CD14-positive monocyte (primary cell): ENCODE data around the gene NPEPL1. TPM values are rescaled to one million over a fixed set of nuclear protein-coding genes. Genes with fewer than 3 reads are reported as not detected.

Source experiments
- DNase-seq, 3 donors: peaks; one replicate each; pipeline ENCODE4 v3.0.0-alpha.2; 2011 to 2022
- H2AFZ ChIP-seq: 2 replicates; pipeline ENCODE4 v1.6.0; 2012; ENCODE audit warnings: mild to moderate bottlenecking, low read depth, low read length, inconsistent platforms; ENCODE audit not compliant: insufficient read depth, poor library complexity, severe bottlenecking
- H3K27ac ChIP-seq, 2 donors: 1 replicate in 1 of 2; 2 replicates in 1 of 2; pipeline ENCODE4 v1.5.1; 2012 to 2013; ENCODE audit warnings: low read length in 2 of 2, control low read depth in 1 of 2, inconsistent platforms in 1 of 2, low read depth in 1 of 2, mild to moderate bottlenecking in 1 of 2
- H3K27me3 ChIP-seq, 2 donors: one replicate each; pipeline versions ENCODE4 v1.6.0 to v1.6.1; 2011 to 2013; ENCODE audit warnings: low read length in 2 of 2; ENCODE audit not compliant: control insufficient read depth in 2 of 2, insufficient read depth in 2 of 2
- H3K36me3 ChIP-seq, 2 donors: replicated peaks in 1 of 2; 1 replicate in 1 of 2; 2 replicates in 1 of 2; pipeline versions ENCODE4 v1.5.1 to v1.6.1; 2012 to 2013; ENCODE audit warnings: low read length in 2 of 2, control low read depth in 1 of 2, inconsistent platforms in 1 of 2, mild to moderate bottlenecking in 1 of 2; ENCODE audit not compliant: insufficient read depth in 2 of 2, control insufficient read depth in 1 of 2
- H3K4me1 ChIP-seq, 2 donors: 1 replicate in 1 of 2; 2 replicates in 1 of 2; pipeline versions ENCODE4 v1.5.1 to v1.6.1; 2012 to 2013; ENCODE audit warnings: low read length in 2 of 2, control low read depth in 1 of 2, inconsistent platforms in 1 of 2, mild to moderate bottlenecking in 1 of 2, moderate library complexity in 1 of 2; ENCODE audit not compliant: insufficient read depth in 2 of 2, control insufficient read depth in 1 of 2
- H3K4me2 ChIP-seq: replicated peaks from 2 replicates; pipeline ENCODE3; 2012; ENCODE audit warnings: low read length, moderate library complexity, mild to moderate bottlenecking; ENCODE audit not compliant: poor library complexity, severe bottlenecking; ENCODE audit errors: extremely low read depth
- H3K4me3 ChIP-seq, 3 experiments: fragments of 200-600 bp in 1 of 3; sonication (generic) in 1 of 3; replicated peaks in 1 of 3; 1 replicate in 2 of 3; 2 replicates in 1 of 3; pipeline ENCODE4 v1.5.1; 2011 to 2013; ENCODE audit warnings: low read length in 3 of 3, mild to moderate bottlenecking in 3 of 3, control low read depth in 2 of 3, low read depth in 2 of 3, inconsistent platforms in 1 of 3, moderate library complexity in 1 of 3
- H3K79me2 ChIP-seq: 2 replicates; pipeline ENCODE4 v1.6.0; 2012; ENCODE audit warnings: mild to moderate bottlenecking, control low read depth, inconsistent platforms, low read length, moderate library complexity; ENCODE audit not compliant: insufficient read depth
- H3K9ac ChIP-seq: 2 replicates; pipeline ENCODE4 v1.6.0; 2017; ENCODE audit warnings: low read length, mild to moderate bottlenecking; ENCODE audit not compliant: insufficient read depth, poor library complexity, severe bottlenecking
- H3K9me3 ChIP-seq, 2 donors: replicated peaks in 1 of 2; 1 replicate in 1 of 2; 2 replicates in 1 of 2; pipeline versions ENCODE4 v1.5.1 to v1.6.1; 2012 to 2013; ENCODE audit warnings: low read length in 2 of 2, control low read depth in 1 of 2; ENCODE audit not compliant: control insufficient read depth in 1 of 2, insufficient read depth in 1 of 2
- H4K20me1 ChIP-seq: 2 replicates; pipeline ENCODE4 v1.6.0; 2012; ENCODE audit warnings: mild to moderate bottlenecking, low read length, control low read depth, moderate library complexity; ENCODE audit not compliant: insufficient read depth
- H3K27ac Mint-ChIP-seq, 7 donors: one replicate each; pipeline ENCODE4 v1.8.0; 2020; ENCODE audit warnings: mild to moderate bottlenecking in 7 of 7, mixed read lengths in 7 of 7, moderate library complexity in 6 of 7, inconsistent platforms in 2 of 7
- H3K27me3 Mint-ChIP-seq, 3 donors: one replicate each; pipeline ENCODE4 v1.8.0; 2021 to 2022; ENCODE audit warnings: low read depth in 3 of 3, mild to moderate bottlenecking in 3 of 3, mixed read lengths in 3 of 3, moderate library complexity in 3 of 3, inconsistent platforms in 1 of 3
- H3K36me3 Mint-ChIP-seq, 2 donors: one replicate each; pipeline ENCODE4 v1.8.0; 2020; ENCODE audit warnings: mixed read lengths in 2 of 2, inconsistent platforms in 1 of 2, mild to moderate bottlenecking in 1 of 2
- H3K4me1 Mint-ChIP-seq: one replicate; pipeline ENCODE4 v1.8.0; 2020; ENCODE audit warnings: mild to moderate bottlenecking, mixed read lengths
- H3K4me3 Mint-ChIP-seq, 2 donors: one replicate each; pipeline ENCODE4 v1.8.0; 2020; ENCODE audit warnings: mild to moderate bottlenecking in 2 of 2, mixed read lengths in 2 of 2, moderate library complexity in 1 of 2
- H3K9me3 Mint-ChIP-seq, 7 donors: one replicate each; pipeline ENCODE4 v1.8.0; 2020 to 2022; ENCODE audit warnings: mixed read lengths in 7 of 7, mild to moderate bottlenecking in 6 of 7, moderate library complexity in 6 of 7, inconsistent platforms in 2 of 7
- WGBS: methylation state at CpG from one replicate; pipeline ENCODE4 v1.1.5; 2013; ENCODE audit warnings: missing lambda C conversion rate; ENCODE audit not compliant: insufficient coverage; 5-methylcytosine and 5-hydroxymethylcytosine counted together
- intact Hi-C, 2 donors: fragments of 100-400 bp; cut with micrococcal nuclease; formaldehyde crosslinking; loops; one replicate each; pipeline versions ENCODE4 v1.15.0 to v1.15.1; 2023
- polyA plus RNA-seq, 3 donors: library from polyadenylated mRNA; depleted of rRNA in 1 of 3; unstranded in 2 of 3; stranded (reverse) in 1 of 3; fragments of 300-500 nt in 2 of 3; fragments of >200 nt in 1 of 3; fragmentation: Illumina TruSeq in 2 of 3; gene quantifications; 1 replicate in 2 of 3; 2 replicates in 1 of 3; pipeline ENCODE4 v1.2.3, GENCODE V29; 2012 to 2021
- TF ChIP-seq, protein P1 (sequence below): fragments of 200-600 bp; IDR thresholded peaks from one replicate; pipeline ENCODE4 v1.8.0; 2022; ENCODE audit warnings: antibody characterized with exemption, mild to moderate bottlenecking

NPEPL1 gene
- polyA plus RNA-seq, 3 donors = 37.6 to 109 (median 39.6) TPM

DNA sequence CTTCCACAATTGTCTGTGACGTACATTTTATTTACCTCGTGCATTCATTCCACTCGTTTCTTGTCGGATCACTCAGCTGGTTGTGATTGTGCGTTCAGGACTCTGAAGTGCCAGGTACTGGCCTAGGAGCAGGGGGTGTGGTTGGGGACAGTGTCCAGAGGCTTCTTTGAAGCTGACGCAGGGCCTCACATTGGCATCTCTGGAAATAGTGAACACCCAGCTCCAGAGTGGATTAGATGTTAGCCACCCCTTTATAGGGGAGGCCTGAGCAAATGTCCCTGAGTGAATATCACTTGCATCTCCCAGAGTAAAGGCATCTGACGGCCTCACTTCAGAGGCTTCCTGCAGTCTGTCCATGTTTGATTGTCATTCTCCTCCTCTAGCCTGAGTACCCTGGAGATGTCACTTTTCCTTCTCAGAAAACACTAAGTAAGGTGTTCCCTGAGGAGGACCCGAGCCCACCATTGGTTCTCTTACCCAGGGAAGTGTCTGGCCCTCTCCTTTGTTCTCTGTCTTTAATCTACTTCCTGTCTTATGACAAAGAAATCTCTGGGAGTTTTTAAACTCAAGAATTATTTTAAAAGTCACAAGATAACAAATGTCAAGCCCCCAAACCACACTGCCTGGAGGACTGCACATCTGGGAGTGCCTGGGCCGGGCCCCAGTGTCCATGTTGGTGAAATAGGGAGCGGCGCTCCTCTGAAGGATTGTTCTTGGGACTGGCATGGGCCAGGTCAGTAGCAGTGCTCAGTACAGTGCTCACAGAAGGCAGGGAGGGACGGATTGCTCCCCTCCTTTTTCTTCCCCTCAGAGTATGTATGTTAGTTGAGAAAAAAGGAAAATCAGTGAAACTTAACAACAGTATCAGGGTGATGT is 30.8 kb upstream of the NPEPL1 start:
- intact Hi-C loops = no loop called here
- DNase-seq = no peak

DNA sequence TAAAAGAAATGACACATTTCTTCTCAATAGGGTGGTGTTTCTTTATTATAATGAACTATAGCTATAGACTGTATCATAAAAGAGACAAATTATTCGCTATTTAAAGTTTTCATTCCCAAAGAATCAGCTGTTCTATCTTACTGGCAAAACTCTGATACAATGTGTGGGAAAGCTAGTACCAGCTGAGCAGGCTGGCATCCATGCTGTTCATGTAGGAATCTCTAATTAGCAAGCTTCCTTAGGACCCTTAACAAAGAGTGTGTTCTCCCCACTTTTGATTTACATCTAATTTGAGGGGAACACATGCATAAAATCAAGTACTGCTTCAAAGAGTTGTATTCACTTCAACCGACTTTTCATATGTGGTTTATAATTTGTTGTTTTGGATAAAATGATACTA is 28.3 kb upstream of the NPEPL1 start:
- H4K20me1 ChIP-seq = peaks cover 94% of the 10 kb centered on the region
- intact Hi-C loops = no loop called here
- H3K27me3 ChIP-seq = no peaks in the 10 kb centered on the region
- H3K36me3 Mint-ChIP-seq = peaks cover 47 to 69% of the 10 kb centered on the region in 2 donors
- no peak overlapping the region for H3K4me2 ChIP-seq
- H2AFZ ChIP-seq = no peak overlapping the region
- H3K4me3 Mint-ChIP-seq = no peak overlapping the region
- no peak overlapping the region for H3K9ac ChIP-seq
- H3K9me3 ChIP-seq = no peaks in the 10 kb centered on the region
- TF ChIP-seq, protein P1, sequence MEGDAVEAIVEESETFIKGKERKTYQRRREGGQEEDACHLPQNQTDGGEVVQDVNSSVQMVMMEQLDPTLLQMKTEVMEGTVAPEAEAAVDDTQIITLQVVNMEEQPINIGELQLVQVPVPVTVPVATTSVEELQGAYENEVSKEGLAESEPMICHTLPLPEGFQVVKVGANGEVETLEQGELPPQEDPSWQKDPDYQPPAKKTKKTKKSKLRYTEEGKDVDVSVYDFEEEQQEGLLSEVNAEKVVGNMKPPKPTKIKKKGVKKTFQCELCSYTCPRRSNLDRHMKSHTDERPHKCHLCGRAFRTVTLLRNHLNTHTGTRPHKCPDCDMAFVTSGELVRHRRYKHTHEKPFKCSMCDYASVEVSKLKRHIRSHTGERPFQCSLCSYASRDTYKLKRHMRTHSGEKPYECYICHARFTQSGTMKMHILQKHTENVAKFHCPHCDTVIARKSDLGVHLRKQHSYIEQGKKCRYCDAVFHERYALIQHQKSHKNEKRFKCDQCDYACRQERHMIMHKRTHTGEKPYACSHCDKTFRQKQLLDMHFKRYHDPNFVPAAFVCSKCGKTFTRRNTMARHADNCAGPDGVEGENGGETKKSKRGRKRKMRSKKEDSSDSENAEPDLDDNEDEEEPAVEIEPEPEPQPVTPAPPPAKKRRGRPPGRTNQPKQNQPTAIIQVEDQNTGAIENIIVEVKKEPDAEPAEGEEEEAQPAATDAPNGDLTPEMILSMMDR = no peak
- H3K79me2 ChIP-seq = peaks cover 82% of the 10 kb centered on the region
- H3K4me3 ChIP-seq = no peak overlapping the region
- peak overlapping the region in 1 of 2 donors; percentile 28 for H3K27ac ChIP-seq
- H3K4me1 ChIP-seq = no peaks in the 10 kb centered on the region
- no peak overlapping the region for H3K27ac Mint-ChIP-seq
- peaks cover 0 to 1% (median 0%) of the 10 kb centered on the region in 3 donors for H3K27me3 Mint-ChIP-seq
- no peak for DNase-seq
- no peaks in the 10 kb centered on the region for H3K9me3 Mint-ChIP-seq
- no CpG with 5 or more reads among the region's 2 CpGs for WGBS
- H3K36me3 ChIP-seq = peaks cover 51 to 92% of the 10 kb centered on the region in 2 donors
- H3K4me1 Mint-ChIP-seq = peaks cover 20% of the 10 kb centered on the region

More for the DNA sequence above, 30.8 kb upstream of the NPEPL1 start:
- Mint-ChIP-seq H3K36me3 (peaks cover 38 to 62% of the 10 kb centered on the region in 2 donors), H3K27me3 (no peaks in the 10 kb centered on the region), H3K4me1 (peaks cover 31% of the 10 kb centered on the region), H3K4me3 (no peak overlapping the region), H3K27ac (peak overlapping the region in 6 of 7 donors; percentile 11 to 88 (median 64)), H3K9me3 (no peaks in the 10 kb centered on the region)
- no peaks in the 10 kb centered on the region for H3K4me1 ChIP-seq
- peaks cover 98% of the 10 kb centered on the region for H4K20me1 ChIP-seq
- H3K9ac ChIP-seq = no peak overlapping the region
- H3K4me3 ChIP-seq = no peak overlapping the region
- 93% methylated on average over 6 of the region's 12 CpGs for WGBS
- no peaks in the 10 kb centered on the region for H3K9me3 ChIP-seq
- H3K79me2 ChIP-seq = peaks cover 99% of the 10 kb centered on the region
- H2AFZ ChIP-seq = no peak overlapping the region
- no peak overlapping the region for H3K4me2 ChIP-seq
- peak overlapping the region in 1 of 2 donors; percentile 57 for H3K27ac ChIP-seq
- H3K36me3 ChIP-seq = peaks cover 39 to 83% of the 10 kb centered on the region in 2 donors
- TF ChIP-seq, protein P1 = no peak
- H3K27me3 ChIP-seq = no peaks in the 10 kb centered on the region
